ENCODE results near the gene PTPN23. TPM values are rescaled to one million over a fixed set of nuclear protein-coding genes. Genes with fewer than 3 reads are reported as not detected.

The PTPN23 gene
- total and polyA plus RNA-seq, 2 of the 13 experiments (the other 11 are each of a cell fraction or from before 2014, with no cell fraction given) = 2.3 to 3.7 TPM

DNA sequence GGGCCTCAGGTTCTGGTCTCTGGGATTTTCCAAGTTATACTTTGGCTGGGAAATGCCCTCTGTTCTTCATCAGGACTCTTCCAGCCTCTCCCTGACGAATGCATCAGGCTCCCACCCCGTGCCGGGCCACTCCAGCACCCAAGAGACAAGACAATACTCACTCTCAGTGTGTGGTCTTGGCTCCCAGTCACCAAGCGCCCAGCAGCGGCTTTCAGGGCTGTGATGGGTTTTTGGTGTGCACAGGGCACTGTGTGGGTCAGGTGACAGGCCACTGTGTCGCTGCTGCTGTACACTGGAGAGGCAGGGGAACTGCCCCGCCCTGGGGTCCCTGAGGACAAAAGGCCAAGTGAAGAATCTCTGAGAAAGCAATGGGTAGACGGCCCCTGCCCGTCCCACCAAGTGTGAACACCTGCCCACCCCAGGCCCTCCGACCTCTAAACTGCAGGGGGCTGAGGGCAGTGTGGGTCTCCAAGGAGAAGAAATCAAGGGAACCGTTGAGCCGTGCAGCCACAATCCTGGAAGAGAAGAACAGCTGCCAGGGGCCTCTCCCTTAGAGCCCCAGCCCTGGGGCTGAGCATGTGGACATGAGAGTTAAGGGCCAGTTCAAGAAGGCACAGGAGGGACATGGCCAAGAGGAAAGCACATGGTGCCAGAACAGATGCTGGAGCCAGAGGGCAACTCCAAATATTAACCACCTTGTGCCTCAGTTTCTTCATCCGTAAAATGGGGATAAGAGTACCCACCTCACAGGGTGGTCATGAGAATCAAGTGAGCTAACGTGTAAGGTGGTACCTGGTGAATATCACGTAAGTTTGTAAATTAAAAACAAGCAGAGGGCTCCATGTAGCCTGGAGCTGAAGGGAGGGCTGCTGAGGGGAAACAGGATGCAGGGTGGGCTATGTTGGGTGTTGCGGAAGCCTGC, 34.1 kb downstream of the PTPN23 start:
- H3K27ac ChIP-seq (ENCODE audit: extremely low read length, insufficient read depth, low read length) = peak overlapping the region; percentile 14
- WGBS (ENCODE audit: low lambda C conversion rate) = 95% methylated on average over 11 of the region's 16 CpGs
- H3K36me3 ChIP-seq (replicated peaks in 1 of 2; ENCODE audit: control insufficient read depth in 1 of 2, insufficient read depth in 2 of 2, low read length in 2 of 2) = peaks cover 39 to 63% of the 10 kb centered on the region in 2 experiments
- no peak overlapping the region for H2AFZ ChIP-seq (ENCODE audit: low read length)
- no TSS peak for BruUV-seq (replicated peaks)
- CTCF ChIA-PET (ENCODE audit: low intra/inter-chr PET ratio, low total read pairs) = no interaction called here
- ATAC-seq (peak; percentile 1; the same call in 2 of the 3 replicates), DNase-seq (ENCODE audit: low spot score) (no peak), FAIRE-seq (no peak)
- POLR2A ChIA-PET = no interaction called here
- no peaks in the 10 kb centered on the region for H3K79me2 ChIP-seq (ENCODE audit: insufficient read depth, low read length)
- no peaks in the 10 kb centered on the region for H3K27me3 ChIP-seq (ENCODE audit: control insufficient read depth in 1 of 2, insufficient read depth in 2 of 2, low read length in 2 of 2)
- no peaks in the 10 kb centered on the region for H3K9me3 ChIP-seq (ENCODE audit: low read length)
- H3K9ac ChIP-seq (ENCODE audit: insufficient read depth, low read depth, low read length) = no peak overlapping the region
- H3K4me2 ChIP-seq (ENCODE audit: low read depth, low read length) = no peak overlapping the region
- peaks cover 18% of the 10 kb centered on the region for H3K4me1 ChIP-seq (ENCODE audit: insufficient read depth, low read length)
- intact Hi-C loops (cut with micrococcal nuclease; ENCODE audit: unreplicated experiment) (no loop called here), in situ Hi-C loops (cut with HindIII; ENCODE audit: extremely low pct_ligation_motif_present, low pct_unique_long_range_greater_than_20kb) (no loop called here)
- no peak overlapping the region for H3K4me3 ChIP-seq (replicated peaks in 1 of 3; ENCODE audit: insufficient read depth in 1 of 3, low read depth in 2 of 3, low read length in 3 of 3)
- peaks cover 12% of the 10 kb centered on the region for H4K20me1 ChIP-seq (ENCODE audit: insufficient read depth, low read length)
- TF ChIP-seq ZMYM3 (CRISPR knock-in tag; IDR thresholded peaks at IDR 0.05) (0 out of 2 replicates have a peak, but pooled peaks have one; percentile 18), ZNF350 (CRISPR knock-in tag; IDR thresholded peaks at IDR 0.05; ENCODE audit: borderline replicate concordance, low read depth) (0 out of 2 replicates have a peak, but pooled peaks have one; percentile 9), TARDBP (CRISPR knock-in tag; IDR thresholded peaks at IDR 0.05) (0 out of 2 replicates have a peak, but pooled peaks have one; percentile 2), ZNF577 (CRISPR knock-in tag; IDR thresholded peaks at IDR 0.05; ENCODE audit: borderline replicate concordance, low read depth) (no peak), MIER3 (CRISPR knock-in tag; IDR thresholded peaks at IDR 0.05; ENCODE audit: borderline replicate concordance) (no peak), ZNF724P (CRISPR knock-in tag; IDR thresholded peaks at IDR 0.05; ENCODE audit: borderline replicate concordance) (peak; percentile 44; the same call in 1 of the 2 replicates), ZBTB3 (CRISPR knock-in tag; IDR thresholded peaks at IDR 0.05; ENCODE audit: borderline replicate concordance, low read depth) (no peak), AGO2 (optimal IDR thresholded peaks at IDR 0.05; ENCODE audit: low read depth, low read length) (peak; percentile 64), CHD4 (IDR thresholded peaks at IDR 0.05; ENCODE audit: borderline replicate concordance, low read length) (peak; percentile 45; the same call in 1 of the 2 replicates), ZNF557 (CRISPR knock-in tag; IDR thresholded peaks at IDR 0.05) (no peak), SRF (IDR thresholded peaks at IDR 0.05; ENCODE audit: low read depth, low read length) (no peak), ZNF629 (CRISPR knock-in tag; conservative IDR thresholded peaks at IDR 0.05) (peak; percentile 93), FOXP1 (IDR thresholded peaks at IDR 0.05) (no peak), FOXP1 (CRISPR knock-in tag; IDR thresholded peaks at IDR 0.05) (no peak), POLR2AphosphoS5 (IDR thresholded peaks at IDR 0.05; ENCODE audit: low read depth, low read length) (peak; percentile 18; the same call in 1 of the 2 replicates)
- TF ChIP-seq, protein P1, sequence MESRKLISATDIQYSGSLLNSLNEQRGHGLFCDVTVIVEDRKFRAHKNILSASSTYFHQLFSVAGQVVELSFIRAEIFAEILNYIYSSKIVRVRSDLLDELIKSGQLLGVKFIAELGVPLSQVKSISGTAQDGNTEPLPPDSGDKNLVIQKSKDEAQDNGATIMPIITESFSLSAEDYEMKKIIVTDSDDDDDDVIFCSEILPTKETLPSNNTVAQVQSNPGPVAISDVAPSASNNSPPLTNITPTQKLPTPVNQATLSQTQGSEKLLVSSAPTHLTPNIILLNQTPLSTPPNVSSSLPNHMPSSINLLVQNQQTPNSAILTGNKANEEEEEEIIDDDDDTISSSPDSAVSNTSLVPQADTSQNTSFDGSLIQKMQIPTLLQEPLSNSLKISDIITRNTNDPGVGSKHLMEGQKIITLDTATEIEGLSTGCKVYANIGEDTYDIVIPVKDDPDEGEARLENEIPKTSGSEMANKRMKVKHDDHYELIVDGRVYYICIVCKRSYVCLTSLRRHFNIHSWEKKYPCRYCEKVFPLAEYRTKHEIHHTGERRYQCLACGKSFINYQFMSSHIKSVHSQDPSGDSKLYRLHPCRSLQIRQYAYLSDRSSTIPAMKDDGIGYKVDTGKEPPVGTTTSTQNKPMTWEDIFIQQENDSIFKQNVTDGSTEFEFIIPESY (CRISPR knock-in tag; IDR thresholded peaks at IDR 0.05) = peak; percentile 45; the same call in 1 of the 2 replicates
- TF ChIP-seq, protein P2, sequence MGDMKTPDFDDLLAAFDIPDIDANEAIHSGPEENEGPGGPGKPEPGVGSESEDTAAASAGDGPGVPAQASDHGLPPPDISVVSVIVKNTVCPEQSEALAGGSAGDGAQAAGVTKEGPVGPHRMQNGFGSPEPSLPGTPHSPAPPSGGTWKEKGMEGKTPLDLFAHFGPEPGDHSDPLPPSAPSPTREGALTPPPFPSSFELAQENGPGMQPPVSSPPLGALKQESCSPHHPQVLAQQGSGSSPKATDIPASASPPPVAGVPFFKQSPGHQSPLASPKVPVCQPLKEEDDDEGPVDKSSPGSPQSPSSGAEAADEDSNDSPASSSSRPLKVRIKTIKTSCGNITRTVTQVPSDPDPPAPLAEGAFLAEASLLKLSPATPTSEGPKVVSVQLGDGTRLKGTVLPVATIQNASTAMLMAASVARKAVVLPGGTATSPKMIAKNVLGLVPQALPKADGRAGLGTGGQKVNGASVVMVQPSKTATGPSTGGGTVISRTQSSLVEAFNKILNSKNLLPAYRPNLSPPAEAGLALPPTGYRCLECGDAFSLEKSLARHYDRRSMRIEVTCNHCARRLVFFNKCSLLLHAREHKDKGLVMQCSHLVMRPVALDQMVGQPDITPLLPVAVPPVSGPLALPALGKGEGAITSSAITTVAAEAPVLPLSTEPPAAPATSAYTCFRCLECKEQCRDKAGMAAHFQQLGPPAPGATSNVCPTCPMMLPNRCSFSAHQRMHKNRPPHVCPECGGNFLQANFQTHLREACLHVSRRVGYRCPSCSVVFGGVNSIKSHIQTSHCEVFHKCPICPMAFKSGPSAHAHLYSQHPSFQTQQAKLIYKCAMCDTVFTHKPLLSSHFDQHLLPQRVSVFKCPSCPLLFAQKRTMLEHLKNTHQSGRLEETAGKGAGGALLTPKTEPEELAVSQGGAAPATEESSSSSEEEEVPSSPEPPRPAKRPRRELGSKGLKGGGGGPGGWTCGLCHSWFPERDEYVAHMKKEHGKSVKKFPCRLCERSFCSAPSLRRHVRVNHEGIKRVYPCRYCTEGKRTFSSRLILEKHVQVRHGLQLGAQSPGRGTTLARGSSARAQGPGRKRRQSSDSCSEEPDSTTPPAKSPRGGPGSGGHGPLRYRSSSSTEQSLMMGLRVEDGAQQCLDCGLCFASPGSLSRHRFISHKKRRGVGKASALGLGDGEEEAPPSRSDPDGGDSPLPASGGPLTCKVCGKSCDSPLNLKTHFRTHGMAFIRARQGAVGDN (CRISPR knock-in tag; IDR thresholded peaks at IDR 0.05) = peak; percentile 20; the same call in 1 of the 2 replicates

All from HepG2 (cell line).